Ovary (tissue), 9 donors: ENCODE measurements around the gene GNAI3. TPM values are rescaled to one million over a fixed set of nuclear protein-coding genes. Genes with fewer than 3 reads are reported as not detected.
A peak's percentile ranks its signal among the peaks of the same experiment; 100 is the strongest.
"Not testable (repeated sequence)": the region's sequence is repeated elsewhere in the genome, so short reads cannot be mapped to it uniquely, and the experiment has no call there.

ENCODE experiments used
- DNase-seq, 5 donors: peaks; one replicate each; pipeline ENCODE4 v3.0.0-alpha.2; 2019 to 2020
- H3K27ac ChIP-seq, 2 donors: fragments of 200-600 bp; one replicate each; pipeline versions ENCODE4 v1.5.1 to v1.8.0; 2019 to 2022
- H3K27me3 ChIP-seq: fragments of 200-600 bp; one replicate; pipeline ENCODE4 v1.8.0; 2022
- H3K36me3 ChIP-seq: fragments of 200-600 bp; sonication (generic); one replicate; pipeline ENCODE4 v1.5.1; 2019
- H3K4me1 ChIP-seq: one replicate; pipeline ENCODE4 v1.8.1; 2013; ENCODE audit warnings: mild to moderate bottlenecking, moderate library complexity; ENCODE audit not compliant: insufficient read depth
- H3K4me3 ChIP-seq: fragments of 200-600 bp; sonication (generic); one replicate; pipeline ENCODE4 v1.5.1; 2017
- H3K9me3 ChIP-seq, 2 donors: fragments of 200-600 bp in 1 of 2; sonication (generic) in 1 of 2; one replicate each; pipeline versions ENCODE4 v1.5.1 to v1.8.1; 2013 to 2019; ENCODE audit warnings: mild to moderate bottlenecking in 1 of 2, moderate library complexity in 1 of 2
- CTCF ChIP-seq, 3 donors: fragments of 450-650 bp in 2 of 3; fragments of 200-600 bp in 1 of 3; IDR thresholded peaks; one replicate each; pipeline versions ENCODE4 v1.5.1 to v1.8.0; 2016 to 2022; ENCODE audit warnings: antibody characterized with exemption in 3 of 3, mild to moderate bottlenecking in 1 of 3
- EP300 ChIP-seq: sonication (generic); formaldehyde crosslinking; IDR thresholded peaks from one replicate; pipeline ENCODE4 v1.6.1; 2017; ENCODE audit warnings: antibody characterized with exemption
- POLR2A ChIP-seq: fragments of 450-650 bp; IDR thresholded peaks from one replicate; pipeline ENCODE4 v1.6.1; 2017; ENCODE audit warnings: antibody characterized with exemption, mild to moderate bottlenecking, moderate library complexity
- WGBS, 3 donors: extraction: QIAGEN DNeasy Blood & Tissue Kit in 1 of 3; methylation state at CpG; one replicate each; pipeline versions ENCODE4 v1.1.5 to v1.1.7; 2013 to 2017; 5-methylcytosine and 5-hydroxymethylcytosine counted together
- intact Hi-C, 4 donors: fragments of 100-400 bp; cut with DNase I; formaldehyde crosslinking; loops; one replicate each; pipeline versions ENCODE4 v1.11.0 to v1.15.1; 2022 to 2023
- polyA plus RNA-seq, 2 donors: library from polyadenylated mRNA; stranded (reverse); fragments of 200-250 nt in 1 of 2; fragments of 350-450 nt in 1 of 2; fragmentation: Illumina TruSeq in 1 of 2; extraction: RNeasy Lipid Tissue Mini Kit (QIAGEN cat#74804) in 1 of 2; gene quantifications; one replicate each; pipeline ENCODE4 v1.2.3, GENCODE V29; 2013 to 2014
- total RNA-seq, 7 donors: library from RNA; depleted of rRNA in 2 of 7; stranded (reverse); fragments of >200 nt in 2 of 7; fragmentation: NEBNext Ultra II Directional in 3 of 7; extraction: Animal tissue kit (Norgen Biotek cat#: 25700) in 3 of 7; gene quantifications; one replicate each; pipeline versions ENCODE4 v1.1.0 to v1.2.4, GENCODE V29; 2016 to 2023
- donor health status: DM: no; HTN: no; CAD: no; lungs with moderate emphysema.
- donor health status: DM: no; HTN: no; CAD: no.
- donor health status: Bipolar disorder and iron deficiency.
- donor health status: DM: yes; HTN: yes; CAD: no.
- donor health status: DM: no; HTN: no; CAD: no.
- donor health status: DM: yes; HTN: yes; CAD: no.

Gene GNAI3
- total and polyA plus RNA-seq, 9 donors = 3.0 to 6.2 (median 4.8) TPM

GRCh38 chr1:109658533-109659042 is 110.2 kb downstream of the GNAI3 start:
- intact Hi-C loops = no loop called here
- H3K4me3 ChIP-seq = no peak overlapping the region
- no peaks in the 10 kb centered on the region for H3K27me3 ChIP-seq
- DNase-seq = peak in 1 of 5 donors; percentile 13
- 34 to 48% (median 40%) methylated on average over 3 of the region's 3 CpGs for WGBS, 3 donors
- TF ChIP-seq EP300 (no peak), CTCF (IDR thresholded peaks at IDR 0.05) (no peak), POLR2A (no peak)
- H3K9me3 ChIP-seq = no peaks in the 10 kb centered on the region
- H3K4me1 ChIP-seq = peaks cover 22% of the 10 kb centered on the region
- no peaks in the 10 kb centered on the region for H3K36me3 ChIP-seq
- peak overlapping the region in 1 of 2 donors; percentile 81 for H3K27ac ChIP-seq

- no peaks in the 10 kb centered on the region for H3K27me3 ChIP-seq
- intact Hi-C loops = no loop called here
- no peaks in the 10 kb centered on the region for H3K36me3 ChIP-seq
- no peak for DNase-seq
- peak overlapping the region; percentile 14 to 81 for H3K27ac ChIP-seq
- H3K4me1 ChIP-seq = peaks cover 22% of the 10 kb centered on the region
- TF ChIP-seq CTCF (IDR thresholded peaks at IDR 0.05) = no peak
- TF ChIP-seq POLR2A = no peak
- no peak for TF ChIP-seq EP300
- H3K4me3 ChIP-seq = no peak overlapping the region
- 51 to 55% (median 54%) methylated on average over 2 of the region's 2 CpGs for WGBS, 3 donors
- no peaks in the 10 kb centered on the region for H3K9me3 ChIP-seq
These were observed 110.7 kb downstream of the GNAI3 start for GRCh38 chr1:109659145-109659544.

GRCh38 chr1:109659997-109660690 is 111.7 kb downstream of the GNAI3 start:
- Histone ChIP-seq H3K4me3 (no peak overlapping the region), H3K9me3 (no peaks in the 10 kb centered on the region), H3K4me1 (peaks cover 15% of the 10 kb centered on the region), H3K27ac (peak overlapping the region in 1 of 2 donors; percentile 81), H3K27me3 (no peaks in the 10 kb centered on the region), H3K36me3 (no peaks in the 10 kb centered on the region)
- intact Hi-C loops = loop anchor here in 1 of 4 donors (5.0 kb wide), 1 partner anchor 327 kb away; no protein-coding TSS in a partner anchor
- WGBS, 3 donors = 20 to 25% (median 21%) methylated on average over 5 of the region's 5 CpGs
- no peak for TF ChIP-seq EP300
- no peak for TF ChIP-seq CTCF (IDR thresholded peaks at IDR 0.05)
- TF ChIP-seq POLR2A = no peak
- DNase-seq = peak; percentile 75 to 81 (median 78)

- WGBS, 3 donors = 60 to 68% (median 63%) methylated on average over 3 to 4 of the region's 4 CpGs
- H3K9me3 ChIP-seq, DNase-seq, H3K4me3 ChIP-seq, H3K27me3 ChIP-seq, H3K36me3 ChIP-seq: not testable (repeated sequence)
- intact Hi-C loops = loop anchor here in 1 of 4 donors (5.0 kb wide), 1 partner anchor 327 kb away; no protein-coding TSS in a partner anchor
- peak overlapping the region in 1 of 2 donors; percentile 81 for H3K27ac ChIP-seq
- peaks cover 14% of the 10 kb centered on the region for H3K4me1 ChIP-seq
These were observed 112.2 kb downstream of the GNAI3 start for GRCh38 chr1:109660691-109661026.

GRCh38 chr1:109661391-109661790 is 113.0 kb downstream of the GNAI3 start:
- Histone ChIP-seq H3K4me1 (peaks cover 14% of the 10 kb centered on the region), H3K27me3 (no peaks in the 10 kb centered on the region), H3K27ac (peak overlapping the region in 1 of 2 donors; percentile 81), H3K4me3 (no peak overlapping the region), H3K36me3 (no peaks in the 10 kb centered on the region), H3K9me3 (no peaks in the 10 kb centered on the region)
- WGBS, 3 donors = 76 to 86% (median 85%) methylated on average over 2 of the region's 2 CpGs
- TF ChIP-seq CTCF (IDR thresholded peaks at IDR 0.05) (no peak), POLR2A (no peak), EP300 (no peak)
- intact Hi-C loops = loop anchor here in 1 of 4 donors (5.0 kb wide), 1 partner anchor 326 kb away; no protein-coding TSS in a partner anchor
- no peak for DNase-seq
